Measurements from ENCODE around the gene TBL1X.

The TBL1X gene

DNA sequence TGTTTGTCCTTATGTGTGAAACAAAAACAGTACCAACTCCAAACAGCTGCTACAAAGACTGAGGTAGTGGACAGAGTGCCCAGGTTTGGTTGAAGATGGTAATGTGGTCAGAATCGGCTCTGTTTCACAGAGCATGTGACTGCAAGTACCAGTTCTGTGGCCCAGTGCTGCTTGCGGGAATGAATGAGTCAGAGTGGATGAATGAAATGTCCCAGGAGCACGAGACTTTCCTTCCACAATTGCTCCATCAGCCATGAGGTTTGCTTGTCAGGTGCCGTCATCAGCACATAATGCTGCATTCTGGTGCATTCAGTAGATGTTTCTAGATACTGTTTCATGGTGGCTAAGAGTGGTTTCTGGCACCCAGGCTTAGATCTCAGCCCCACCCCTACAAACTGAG is 216.6 kb downstream of the TBL1X start:
- Histone ChIP-seq H3K9me3 (no peaks in the 10 kb centered on the region), H3K27me3 (no peaks in the 10 kb centered on the region), H3K27ac (no peak overlapping the region), H3K4me1 (ENCODE audit: control insufficient read depth in 1 of 2, insufficient read depth in 1 of 2, low read depth in 1 of 2, low read length in 1 of 2) (no peaks in the 10 kb centered on the region), H3K36me3 (peaks cover 8% of the 10 kb centered on the region), H3K4me3 (ENCODE audit: low read depth in 1 of 2, low read length in 1 of 2) (no peak overlapping the region)
- TF ChIP-seq, protein P1, sequence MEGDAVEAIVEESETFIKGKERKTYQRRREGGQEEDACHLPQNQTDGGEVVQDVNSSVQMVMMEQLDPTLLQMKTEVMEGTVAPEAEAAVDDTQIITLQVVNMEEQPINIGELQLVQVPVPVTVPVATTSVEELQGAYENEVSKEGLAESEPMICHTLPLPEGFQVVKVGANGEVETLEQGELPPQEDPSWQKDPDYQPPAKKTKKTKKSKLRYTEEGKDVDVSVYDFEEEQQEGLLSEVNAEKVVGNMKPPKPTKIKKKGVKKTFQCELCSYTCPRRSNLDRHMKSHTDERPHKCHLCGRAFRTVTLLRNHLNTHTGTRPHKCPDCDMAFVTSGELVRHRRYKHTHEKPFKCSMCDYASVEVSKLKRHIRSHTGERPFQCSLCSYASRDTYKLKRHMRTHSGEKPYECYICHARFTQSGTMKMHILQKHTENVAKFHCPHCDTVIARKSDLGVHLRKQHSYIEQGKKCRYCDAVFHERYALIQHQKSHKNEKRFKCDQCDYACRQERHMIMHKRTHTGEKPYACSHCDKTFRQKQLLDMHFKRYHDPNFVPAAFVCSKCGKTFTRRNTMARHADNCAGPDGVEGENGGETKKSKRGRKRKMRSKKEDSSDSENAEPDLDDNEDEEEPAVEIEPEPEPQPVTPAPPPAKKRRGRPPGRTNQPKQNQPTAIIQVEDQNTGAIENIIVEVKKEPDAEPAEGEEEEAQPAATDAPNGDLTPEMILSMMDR (IDR thresholded peaks at IDR 0.05): no peak

DNA sequence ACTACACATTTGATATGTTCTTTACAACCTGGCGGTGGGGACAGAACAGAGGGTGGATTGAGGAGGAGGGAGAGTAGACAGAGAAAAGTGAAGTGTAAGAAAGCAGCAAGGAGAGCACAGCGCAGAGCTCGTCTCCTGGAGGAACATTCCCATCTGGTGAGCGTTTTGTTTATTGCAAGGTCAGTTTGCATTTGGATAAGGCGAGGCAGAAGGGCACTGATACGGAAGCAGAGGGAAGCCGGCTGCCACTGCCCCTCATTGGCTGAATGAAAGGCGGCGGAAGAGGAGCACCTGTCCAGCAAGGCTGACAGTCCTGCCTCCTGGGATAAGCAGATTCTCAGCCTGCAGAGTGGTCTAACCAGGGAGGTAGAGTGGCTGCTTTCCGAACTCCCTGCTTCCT is 217.6 kb downstream of the TBL1X start:
- TF ChIP-seq, protein P1 (IDR thresholded peaks at IDR 0.05): no peak
- no peak overlapping the region for H3K4me3 ChIP-seq (ENCODE audit: low read depth in 1 of 2, low read length in 1 of 2)
- H3K27me3 ChIP-seq: no peaks in the 10 kb centered on the region
- H3K36me3 ChIP-seq: peaks cover 8% of the 10 kb centered on the region
- H3K9me3 ChIP-seq: no peaks in the 10 kb centered on the region
- H3K4me1 ChIP-seq (ENCODE audit: control insufficient read depth in 1 of 2, insufficient read depth in 1 of 2, low read depth in 1 of 2, low read length in 1 of 2): no peaks in the 10 kb centered on the region
- H3K27ac ChIP-seq: no peak overlapping the region

DNA sequence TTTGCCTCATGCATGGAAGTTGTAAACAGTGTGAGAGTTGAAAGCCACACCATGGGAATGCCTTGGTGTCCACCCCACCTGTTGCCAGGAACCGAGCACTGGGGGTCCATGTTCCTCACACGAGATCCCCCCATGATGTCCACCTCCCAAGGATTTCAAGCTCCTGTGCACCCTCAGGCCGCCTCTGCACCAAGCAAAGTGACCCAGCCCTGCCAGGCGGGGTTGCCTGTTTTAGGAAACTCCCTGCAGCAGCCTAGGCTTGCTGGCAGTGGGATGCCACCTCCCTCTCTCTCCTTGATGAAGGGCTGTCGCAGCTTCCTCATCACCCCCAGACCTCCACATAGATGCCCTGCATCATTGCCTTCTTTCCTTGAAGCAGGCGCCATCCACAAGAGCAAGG is 218.0 kb downstream of the TBL1X start:
- Histone ChIP-seq H3K27me3 (no peaks in the 10 kb centered on the region), H3K27ac (no peak overlapping the region), H3K4me3 (ENCODE audit: low read depth in 1 of 2, low read length in 1 of 2) (no peak overlapping the region), H3K36me3 (peaks cover 10% of the 10 kb centered on the region), H3K4me1 (ENCODE audit: control insufficient read depth in 1 of 2, insufficient read depth in 1 of 2, low read depth in 1 of 2, low read length in 1 of 2) (no peaks in the 10 kb centered on the region), H3K9me3 (no peaks in the 10 kb centered on the region)
- TF ChIP-seq, protein P1 (IDR thresholded peaks at IDR 0.05): no peak

DNA sequence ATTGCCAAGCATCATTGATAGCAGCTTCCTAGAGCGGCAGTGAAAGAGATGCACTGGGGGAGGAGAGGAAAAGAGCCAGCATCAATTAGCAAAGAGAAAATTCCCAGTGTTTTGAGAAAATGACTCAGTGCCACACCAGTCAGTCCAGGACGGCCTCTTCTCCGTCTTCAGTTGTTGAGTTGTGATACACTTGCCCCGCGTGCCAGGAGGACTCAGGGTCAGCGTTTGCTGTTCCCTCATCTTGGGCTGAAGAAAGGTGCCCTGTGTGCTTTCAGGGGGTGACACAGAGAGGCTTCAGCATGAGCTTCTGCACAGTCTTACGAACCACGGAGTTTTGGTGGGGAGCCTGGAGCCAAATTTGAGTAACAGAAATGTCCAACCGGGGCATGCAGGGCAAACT is 218.5 kb downstream of the TBL1X start:
- no peaks in the 10 kb centered on the region for H3K9me3 ChIP-seq
- TF ChIP-seq, protein P1 (IDR thresholded peaks at IDR 0.05): no peak
- no peaks in the 10 kb centered on the region for H3K27me3 ChIP-seq
- no peak overlapping the region for H3K27ac ChIP-seq
- no peaks in the 10 kb centered on the region for H3K4me1 ChIP-seq (ENCODE audit: control insufficient read depth in 1 of 2, insufficient read depth in 1 of 2, low read depth in 1 of 2, low read length in 1 of 2)
- H3K4me3 ChIP-seq (ENCODE audit: low read depth in 1 of 2, low read length in 1 of 2): no peak overlapping the region
- H3K36me3 ChIP-seq: peaks cover 14% of the 10 kb centered on the region

DNA sequence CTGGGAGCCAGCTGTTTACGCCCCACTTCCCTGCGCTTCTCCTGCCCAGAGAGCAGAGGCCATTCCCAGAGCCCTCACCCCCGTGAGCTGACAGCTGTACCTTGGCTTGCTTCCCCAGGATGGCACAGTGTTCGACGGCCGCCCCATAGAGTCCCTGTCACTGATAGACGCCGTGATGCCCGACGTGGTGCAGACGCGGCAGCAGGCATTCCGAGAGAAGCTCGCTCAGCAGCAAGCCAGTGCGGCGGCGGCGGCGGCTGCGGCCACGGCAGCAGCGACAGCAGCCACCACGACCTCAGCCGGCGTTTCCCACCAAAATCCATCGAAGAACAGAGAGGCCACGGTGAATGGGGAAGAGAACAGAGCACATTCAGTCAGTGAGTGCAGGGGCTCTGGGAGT is 223.0 kb downstream of the TBL1X start:
- Histone ChIP-seq H3K27ac (no peak overlapping the region), H3K4me3 (ENCODE audit: low read depth in 1 of 2, low read length in 1 of 2) (no peak overlapping the region), H3K27me3 (no peaks in the 10 kb centered on the region), H3K36me3 (peaks cover 42% of the 10 kb centered on the region), H3K4me1 (ENCODE audit: control insufficient read depth in 1 of 2, insufficient read depth in 1 of 2, low read depth in 1 of 2, low read length in 1 of 2) (no peaks in the 10 kb centered on the region), H3K9me3 (no peaks in the 10 kb centered on the region)
- TF ChIP-seq, protein P1 (IDR thresholded peaks at IDR 0.05): no peak

DNA sequence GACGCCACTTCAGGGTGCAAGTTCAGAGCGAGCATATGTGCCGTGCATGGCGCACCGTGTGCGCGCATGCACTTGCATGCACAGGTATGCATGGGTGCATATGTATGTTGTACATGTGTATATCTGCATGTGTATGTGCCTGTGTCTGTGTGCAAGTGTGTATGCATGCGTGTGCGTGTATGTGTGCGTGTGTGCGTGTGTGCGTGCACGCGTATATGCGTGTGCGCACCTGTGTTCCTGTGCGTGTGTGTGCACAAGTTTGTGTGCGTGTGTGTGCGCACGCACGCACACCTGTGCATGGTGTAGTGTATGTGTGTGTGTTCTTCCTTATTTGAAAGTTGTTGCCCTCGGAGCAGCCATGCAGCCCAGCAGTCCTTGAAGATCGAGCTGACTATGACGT is 224.0 kb downstream of the TBL1X start:
- H3K36me3 ChIP-seq: peaks cover 51% of the 10 kb centered on the region
- H3K27ac ChIP-seq: no peak overlapping the region
- H3K27me3 ChIP-seq: no peaks in the 10 kb centered on the region
- no peak overlapping the region for H3K4me3 ChIP-seq (ENCODE audit: low read depth in 1 of 2, low read length in 1 of 2)
- H3K4me1 ChIP-seq (ENCODE audit: control insufficient read depth in 1 of 2, insufficient read depth in 1 of 2, low read depth in 1 of 2, low read length in 1 of 2): no peaks in the 10 kb centered on the region
- H3K9me3 ChIP-seq: no peaks in the 10 kb centered on the region
- TF ChIP-seq, protein P1 (IDR thresholded peaks at IDR 0.05): no peak

Data from neutrophil (primary cell).